CD4-positive, alpha-beta T cell treated with Interleukin-4 for 1 hour (primary cell): Measurements from ENCODE around the gene ZSCAN10.

Source experiments
- DNase-seq, 2 donors: peaks; one replicate each; pipeline ENCODE4 v3.0.0-alpha.2; 2020 to 2022

The ZSCAN10 gene

DNA sequence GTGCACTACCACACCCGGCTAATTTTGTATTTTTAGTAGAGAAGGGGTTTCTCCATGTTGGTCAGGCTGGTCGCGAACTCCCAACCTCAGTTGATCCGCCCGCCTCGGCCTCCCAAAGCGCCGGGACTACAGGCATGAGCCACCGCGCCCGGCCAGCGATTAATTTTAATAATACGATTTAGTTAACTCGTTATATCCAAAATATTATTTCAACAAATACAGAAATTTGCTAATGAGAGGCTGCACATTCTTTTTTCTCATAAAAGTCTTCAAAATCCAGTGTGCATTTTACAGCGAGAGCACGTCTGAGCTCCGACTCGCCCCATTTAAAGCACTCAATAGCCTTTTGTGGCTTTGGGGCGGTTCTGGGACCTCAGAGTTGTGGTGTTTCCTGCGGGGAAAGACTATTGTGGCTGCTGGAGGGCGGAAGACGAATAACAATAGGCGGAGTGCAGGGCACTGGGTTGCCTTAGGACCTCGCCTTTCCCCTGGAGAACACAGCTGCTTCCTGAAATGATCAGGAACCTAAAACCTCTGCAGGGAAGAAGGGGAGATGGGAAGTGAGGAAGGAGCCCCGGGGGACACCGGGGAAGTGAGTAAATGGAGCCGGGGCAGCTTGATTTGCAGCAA lies 2.9 kb upstream of the ZSCAN10 start:
- peak in 1 of 2 donors; percentile 44 for DNase-seq

DNA sequence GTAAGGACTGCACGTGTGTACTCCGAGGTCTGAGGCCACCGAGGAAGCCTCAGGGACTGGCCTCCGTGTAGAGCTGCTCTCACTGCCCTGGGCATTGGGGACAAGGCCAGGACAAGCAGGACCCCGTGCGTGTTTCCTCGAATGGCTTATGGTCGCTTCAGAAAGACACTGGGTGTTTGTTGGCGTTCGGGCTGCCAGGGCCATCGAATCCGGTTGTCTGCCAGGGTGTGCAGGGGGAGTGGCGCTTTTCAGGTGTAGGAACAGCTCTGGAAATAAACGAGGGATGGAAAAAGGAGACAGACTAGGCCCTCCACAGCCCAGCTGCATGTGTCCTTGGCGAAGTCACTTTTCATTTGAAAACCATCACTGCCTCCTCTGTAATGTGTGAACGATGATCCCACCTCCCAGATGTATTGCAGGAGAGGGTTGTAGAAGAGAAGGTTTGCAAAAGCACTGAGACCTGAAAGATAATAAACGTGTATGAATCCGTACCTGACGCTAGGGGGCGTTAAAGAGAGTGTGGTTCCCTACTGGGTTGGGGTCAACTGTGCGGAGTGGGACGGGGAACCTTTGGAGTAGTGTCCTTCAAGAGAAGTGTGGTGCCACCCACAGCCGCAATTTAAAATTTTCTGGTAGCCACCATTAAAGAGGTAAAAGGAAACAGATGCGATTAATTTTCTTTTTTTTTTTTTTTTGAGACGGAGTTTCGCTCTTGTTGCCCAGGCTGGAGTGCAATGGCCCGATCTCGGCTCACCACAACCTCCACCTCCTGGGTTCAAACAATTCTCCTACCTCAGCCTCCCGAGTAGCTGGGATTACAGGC lies 2.1 kb upstream of the ZSCAN10 start:
- peak; percentile 38 to 74 for DNase-seq

DNA sequence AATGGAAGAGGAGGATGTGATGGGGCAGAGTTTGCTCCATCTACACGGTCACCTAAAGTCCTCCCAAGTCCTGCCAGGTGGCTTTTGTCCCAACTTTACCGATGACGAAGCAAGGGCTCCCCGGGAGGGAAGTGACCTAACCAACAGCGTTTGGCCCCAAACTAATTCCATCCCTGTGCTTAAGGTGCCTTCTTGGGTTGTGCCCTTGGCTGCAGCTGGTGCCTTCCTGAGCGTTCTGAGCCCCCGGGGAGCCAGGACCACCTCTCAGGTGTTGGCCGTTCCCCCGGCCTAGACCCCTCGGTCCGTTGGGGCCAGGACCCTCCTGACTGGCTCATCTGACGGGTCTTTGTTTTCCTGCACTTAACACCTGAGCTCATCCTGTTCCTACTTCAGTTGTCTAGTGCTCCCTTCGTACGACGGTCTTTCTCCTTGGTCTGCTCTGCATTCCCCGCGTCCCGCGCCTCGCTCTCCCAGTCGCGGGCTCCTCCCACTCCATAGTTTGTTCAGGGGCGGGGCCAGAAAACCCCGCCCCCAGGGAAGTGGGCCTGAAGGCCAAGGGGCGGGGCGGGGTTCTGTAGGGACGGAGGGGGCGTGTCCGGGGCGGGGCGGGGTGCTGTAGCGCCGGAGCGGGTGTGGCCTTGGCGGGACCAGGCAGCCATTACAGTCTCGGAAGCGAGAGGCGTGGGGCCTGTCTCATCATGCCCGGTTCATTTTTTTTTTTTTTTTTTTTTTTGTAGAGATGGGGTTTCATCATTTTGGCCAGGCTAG lies 822 bp upstream of the ZSCAN10 start:
- DNase-seq = peak; percentile 94 to 95

DNA sequence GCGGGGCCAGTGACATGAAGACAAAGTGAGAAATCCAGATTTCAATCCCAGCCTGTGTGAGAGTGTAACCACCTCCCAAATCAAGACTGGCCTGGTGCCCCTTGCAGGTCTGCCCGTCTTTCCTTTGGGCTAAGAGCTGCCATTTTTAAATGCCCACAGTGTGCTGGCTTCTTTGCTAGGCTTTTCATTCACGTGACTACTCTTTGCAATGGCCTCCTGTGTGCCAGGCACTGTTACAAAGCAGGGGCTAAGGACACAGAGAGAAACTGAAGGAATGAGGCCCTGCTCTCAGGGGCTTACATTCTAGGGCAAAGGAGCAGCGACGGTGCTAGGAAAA lies 269 bp upstream of the ZSCAN10 start:
- no peak for DNase-seq

DNA sequence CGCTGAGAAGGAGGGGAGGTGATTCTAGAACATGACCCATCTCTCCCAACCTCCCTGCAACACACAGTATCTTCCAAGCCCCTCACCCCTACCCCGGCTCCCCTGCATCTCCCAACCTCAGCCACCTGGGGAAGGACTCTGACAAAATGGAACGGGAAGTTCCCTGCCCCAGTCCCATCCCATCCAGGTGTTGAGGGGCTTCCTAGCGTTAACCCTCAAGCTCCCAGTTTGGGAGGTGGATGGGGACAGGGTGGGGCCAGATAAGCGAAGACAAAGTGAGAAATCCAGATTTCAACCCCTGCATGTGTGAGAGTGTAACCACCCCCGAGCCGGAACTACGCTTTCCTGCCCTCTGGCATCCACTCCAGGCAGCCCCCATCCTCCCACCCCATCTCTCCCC lies 1.8 kb downstream of the ZSCAN10 start:
- no peak for DNase-seq

DNA sequence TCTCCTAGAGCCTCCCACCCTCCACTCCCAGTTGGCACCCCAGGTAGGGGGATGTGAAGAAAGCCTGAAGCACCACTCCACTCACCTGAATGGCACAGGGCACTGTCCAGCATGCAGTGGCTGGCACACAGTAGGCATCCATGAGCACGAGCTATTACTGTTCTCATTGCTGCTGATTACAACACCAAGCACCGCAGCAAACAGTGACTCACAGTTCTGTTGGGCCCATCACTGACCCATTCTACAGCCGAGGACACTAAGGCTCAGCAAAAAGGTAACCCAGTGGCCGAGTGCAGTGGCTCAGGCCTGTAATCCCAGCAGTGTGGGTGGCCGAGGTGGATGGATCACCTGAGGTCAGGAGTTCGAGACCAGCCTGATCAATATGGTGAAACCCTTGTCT lies 2.7 kb downstream of the ZSCAN10 start:
- no peak for DNase-seq

DNA sequence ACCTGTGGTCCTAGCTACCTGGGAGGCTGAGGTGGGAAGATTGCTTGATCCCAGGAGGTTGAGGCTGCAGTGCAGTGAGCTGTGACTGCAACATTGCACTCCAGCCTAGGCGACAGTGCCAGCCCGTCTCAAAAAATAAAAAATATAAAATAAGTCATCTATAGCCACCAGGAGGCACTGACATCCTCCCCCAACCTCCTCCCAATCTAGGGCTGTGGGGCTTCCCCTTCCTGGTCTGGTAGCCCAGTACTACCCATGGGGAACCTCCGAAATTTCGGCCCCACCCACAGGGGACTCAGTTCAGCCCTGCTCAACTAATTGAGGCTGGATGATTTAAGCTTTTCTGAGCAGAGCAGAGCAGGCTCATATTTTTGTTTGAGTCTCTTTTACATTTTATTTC lies 3.2 kb downstream of the ZSCAN10 start:
- peak; percentile 84 for DNase-seq

DNA sequence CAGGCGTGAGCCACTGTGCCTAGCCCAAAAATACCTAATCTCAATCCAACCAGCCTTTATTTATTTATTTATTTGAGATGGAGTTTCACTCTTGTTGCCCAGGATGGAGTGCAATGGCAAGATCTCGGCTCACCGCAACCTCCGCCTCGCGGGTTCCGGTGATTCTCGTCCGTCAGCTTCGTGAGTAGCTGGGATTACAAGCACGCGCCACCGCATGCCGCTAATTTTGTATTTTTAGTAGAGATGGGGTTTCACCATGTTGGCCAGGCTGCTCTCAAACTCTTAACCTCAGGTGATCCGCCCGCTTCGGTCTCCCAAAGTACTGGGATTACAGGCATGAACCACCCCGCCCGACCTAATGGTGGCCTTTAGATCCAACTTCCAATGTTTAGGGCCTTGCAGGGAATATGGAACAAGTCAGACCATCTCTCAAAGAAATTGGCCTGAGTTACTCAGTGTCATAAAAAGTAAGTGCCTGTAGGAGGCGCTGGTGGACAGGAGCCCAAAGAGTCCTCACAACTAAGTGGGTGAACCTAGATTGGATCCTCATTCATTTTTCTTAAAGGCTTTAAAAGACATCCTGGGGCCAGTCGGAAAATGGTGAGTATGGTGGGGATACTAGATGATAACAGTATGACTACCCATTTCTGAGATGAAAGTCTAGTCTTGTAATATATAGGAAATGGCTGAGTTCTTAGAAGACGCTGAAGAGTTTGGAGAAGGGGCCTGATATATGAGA lies 4.6 kb downstream of the ZSCAN10 start:
- peak; percentile 57 to 79 for DNase-seq

DNA sequence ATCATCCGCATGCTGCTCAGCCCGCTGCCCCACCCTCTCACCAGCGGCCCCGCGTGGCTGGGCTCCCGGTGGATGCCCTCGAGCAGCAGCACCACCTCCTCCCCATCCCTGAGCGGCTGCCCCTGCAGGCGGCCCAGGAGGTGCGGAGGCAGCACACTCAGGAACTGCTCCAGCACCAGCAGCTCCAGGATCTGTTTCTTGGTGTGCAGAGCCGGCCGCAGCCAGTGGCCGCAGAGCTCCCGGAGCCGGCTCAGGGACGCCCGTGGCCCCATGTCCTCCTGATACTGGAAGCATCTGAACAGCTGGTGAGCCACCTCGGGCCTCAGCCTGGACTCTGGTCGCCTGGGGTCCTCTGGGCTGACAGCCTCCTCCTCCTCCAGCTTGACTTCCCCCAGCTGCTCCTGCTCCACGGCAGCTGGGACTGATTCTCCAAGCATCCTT lies 6.6 kb downstream of the ZSCAN10 start:
- DNase-seq = no peak

DNA sequence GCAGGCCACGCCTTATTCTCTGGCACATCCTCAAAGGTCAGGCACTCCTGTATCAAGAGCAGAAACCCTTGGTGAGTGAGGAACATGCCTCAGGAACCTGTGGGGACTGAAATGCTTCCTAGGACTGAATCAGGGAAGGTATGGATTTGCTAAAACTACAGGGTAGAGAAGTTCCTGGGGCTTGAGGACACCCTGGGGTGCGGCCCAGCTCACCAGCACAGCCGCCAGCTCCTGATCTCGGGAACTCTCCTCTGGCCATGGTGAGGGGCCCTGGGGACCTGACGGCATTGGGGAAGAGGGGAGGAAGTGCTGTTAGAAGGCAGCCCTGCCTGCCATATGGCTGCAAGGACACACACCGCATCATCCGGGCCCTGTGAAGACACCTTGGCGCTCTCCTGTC lies 7.5 kb downstream of the ZSCAN10 start:
- DNase-seq = no peak

DNA sequence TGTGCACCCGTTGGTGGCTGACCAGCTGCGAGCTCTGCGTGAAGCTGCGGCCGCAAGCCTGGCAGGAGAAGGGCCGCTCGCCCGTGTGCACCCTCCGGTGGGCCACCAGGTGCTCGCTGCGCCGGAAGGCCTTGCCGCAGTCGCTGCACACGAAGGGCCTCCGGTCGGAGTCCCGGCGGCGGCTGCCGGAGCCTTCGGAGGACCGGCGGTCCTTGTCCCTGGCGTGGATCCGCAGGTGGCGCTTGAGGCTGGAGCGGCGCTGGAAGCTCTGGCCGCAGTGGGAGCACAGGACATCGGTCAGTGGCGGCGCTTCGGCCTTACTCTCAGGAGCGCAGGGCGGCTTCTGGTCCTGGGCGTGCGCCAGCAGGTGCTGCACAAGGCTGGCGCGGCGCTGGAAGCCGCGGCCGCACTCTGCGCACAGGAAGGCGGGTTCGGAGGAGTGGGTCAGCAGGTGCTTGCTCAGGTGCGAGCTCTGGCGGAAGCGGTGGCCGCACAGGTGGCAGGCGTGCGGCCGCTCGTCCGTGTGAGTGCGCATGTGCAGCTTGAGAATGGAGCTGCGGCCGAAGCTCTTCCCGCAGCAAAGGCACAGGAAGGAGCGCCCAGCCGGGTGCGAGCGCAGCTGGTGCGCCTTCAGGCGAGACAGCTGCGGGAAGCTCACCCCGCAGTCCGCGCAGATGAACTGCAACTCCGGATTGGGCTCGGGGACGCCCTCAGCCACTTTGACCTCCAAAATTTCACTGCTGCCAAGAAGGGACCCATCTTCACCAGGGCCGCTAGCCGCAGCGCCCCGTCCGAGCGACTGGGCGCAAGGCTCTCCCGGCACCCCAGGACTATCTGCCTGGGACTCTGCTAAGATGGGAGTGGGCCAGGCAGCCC lies 9.1 kb downstream of the ZSCAN10 start:
- DNase-seq = no peak

DNA sequence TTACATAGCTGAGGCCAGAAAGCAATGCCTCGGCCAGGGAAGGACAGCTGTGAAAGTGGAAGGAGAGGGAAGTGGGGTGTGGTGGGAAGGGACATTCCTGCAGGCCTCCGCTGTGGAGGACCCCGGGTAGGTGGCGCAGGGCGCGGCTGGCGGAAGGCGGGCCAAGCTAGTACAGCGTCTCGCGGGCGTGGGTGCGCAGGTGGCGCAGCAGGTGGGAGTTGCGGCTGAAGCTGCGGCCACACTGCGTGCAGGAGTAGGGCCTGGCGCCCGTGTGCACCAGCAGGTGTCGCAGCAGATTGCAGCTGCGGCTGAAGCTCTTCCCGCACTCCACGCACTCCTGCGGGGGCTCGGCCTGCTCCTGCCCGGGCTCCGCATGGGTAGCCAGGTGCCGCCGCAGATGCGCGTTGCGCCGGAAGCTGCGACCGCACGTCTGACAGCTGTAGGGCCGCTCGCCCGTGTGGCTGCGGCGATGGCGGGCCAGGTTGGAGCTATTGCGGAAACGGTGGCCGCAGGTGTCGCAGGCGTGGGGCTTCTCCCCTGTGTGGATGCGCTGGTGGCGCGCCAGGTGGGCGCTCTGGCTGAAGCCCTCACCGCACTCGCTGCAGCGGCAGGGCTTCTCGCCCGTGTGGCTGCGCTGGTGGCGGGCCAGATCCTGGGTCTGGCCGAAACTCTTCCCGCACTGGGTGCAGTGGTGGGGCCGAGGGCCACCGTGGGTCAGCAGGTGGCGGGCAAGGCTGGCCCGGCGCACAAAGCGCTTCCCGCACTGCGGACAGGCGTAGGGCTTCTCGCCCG lies 10.0 kb downstream of the ZSCAN10 start:
- no peak for DNase-seq

DNA sequence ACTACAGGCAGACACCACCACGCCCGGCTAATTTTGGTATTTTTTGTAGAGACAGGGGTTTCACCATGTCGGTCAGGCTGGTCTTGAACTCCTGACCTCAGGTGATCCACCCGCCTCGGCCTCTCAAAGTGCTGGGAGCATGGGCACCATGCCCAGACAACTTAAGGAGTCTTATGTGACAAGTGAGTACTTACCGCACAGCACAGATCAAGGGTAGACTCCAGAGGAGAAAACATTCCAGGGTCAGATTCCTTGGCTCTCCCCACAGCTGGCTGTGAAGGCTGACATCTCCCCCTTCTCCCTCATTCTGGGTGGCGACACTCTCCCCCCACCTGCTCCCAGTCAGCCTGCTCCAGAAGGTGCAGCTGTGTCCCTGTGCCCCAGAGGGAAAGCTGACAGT lies 10.6 kb downstream of the ZSCAN10 start:
- no peak for DNase-seq

DNA sequence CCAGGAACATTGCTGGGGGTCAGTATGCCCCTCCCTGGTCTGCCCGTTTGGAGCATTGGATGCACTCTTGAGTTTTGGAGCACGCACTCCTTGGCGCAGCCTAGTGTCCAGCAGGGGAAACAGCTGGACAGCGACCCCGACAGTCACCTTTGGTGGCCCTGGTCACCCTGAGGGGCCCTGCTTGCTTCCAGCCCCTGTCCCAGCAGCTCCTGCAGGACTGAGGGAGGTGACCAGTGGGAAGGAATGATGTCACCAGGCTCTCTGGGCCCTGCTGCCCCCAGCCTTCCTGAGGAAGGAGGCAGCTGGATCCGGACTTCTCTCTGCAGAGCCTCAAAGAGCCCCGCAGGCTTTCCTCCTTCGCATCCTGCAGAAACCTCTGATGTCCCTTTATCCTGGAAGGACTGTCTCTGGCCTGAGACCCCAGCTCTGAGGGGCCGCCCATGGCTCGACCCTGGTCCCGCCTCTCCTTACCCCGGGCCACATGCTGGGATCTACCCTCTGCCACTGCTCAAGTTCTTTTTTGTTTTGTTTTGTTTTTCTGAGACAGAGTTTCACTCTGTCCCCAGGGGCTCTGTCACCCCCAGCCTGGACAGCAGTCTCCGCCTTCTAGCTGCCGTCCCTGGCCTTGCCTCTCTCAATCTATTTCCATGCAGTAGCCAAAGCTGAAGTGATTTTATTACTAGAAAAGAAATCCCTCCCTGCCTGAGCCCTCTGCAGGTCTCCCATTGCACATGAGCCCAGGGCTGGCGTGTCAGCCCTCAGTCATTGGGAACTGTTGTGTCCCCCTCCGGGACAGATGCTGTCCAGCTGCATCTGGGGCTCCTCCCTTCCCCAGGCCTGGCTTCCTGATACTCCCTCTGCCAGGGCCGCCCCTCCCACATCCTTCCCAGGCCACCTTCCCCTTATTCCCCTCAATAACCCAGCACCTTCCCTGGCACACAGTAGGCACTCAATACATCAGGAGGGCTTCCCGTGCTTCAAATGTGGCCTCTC lies 11.6 kb downstream of the ZSCAN10 start:
- DNase-seq = no peak

DNA sequence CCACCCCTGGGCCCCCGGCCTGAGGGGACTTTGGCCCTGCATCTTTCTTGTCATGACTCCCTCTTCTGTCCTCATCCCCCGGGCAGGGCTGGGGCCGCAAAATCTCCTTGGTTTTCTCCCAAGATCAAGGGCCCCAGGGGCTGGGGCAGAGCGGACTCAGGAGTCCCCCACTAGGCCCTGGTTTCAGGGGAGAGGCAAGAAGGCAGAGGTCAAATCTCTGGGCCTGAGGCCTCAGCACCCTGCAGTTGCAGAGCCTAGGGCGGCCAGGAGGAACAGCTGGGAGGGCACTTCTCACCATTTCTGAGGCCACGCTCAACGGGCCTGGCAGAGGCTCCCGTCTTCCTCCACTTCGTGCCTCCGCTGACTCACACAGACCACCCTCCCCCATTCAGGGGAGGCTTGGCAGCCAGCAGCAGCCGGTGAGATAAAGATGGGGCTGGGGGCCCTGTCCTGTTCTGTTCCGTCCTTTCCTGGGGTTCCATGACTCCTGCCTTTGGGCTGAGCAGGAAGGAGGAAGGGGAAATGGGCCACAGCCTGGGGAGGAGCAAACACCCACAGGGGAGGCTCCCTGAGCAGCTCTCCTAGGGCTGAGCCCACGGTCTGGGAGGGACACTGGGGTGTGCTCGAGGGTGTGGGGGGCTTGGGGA lies 12.4 kb downstream of the ZSCAN10 start:
- no peak for DNase-seq

DNA sequence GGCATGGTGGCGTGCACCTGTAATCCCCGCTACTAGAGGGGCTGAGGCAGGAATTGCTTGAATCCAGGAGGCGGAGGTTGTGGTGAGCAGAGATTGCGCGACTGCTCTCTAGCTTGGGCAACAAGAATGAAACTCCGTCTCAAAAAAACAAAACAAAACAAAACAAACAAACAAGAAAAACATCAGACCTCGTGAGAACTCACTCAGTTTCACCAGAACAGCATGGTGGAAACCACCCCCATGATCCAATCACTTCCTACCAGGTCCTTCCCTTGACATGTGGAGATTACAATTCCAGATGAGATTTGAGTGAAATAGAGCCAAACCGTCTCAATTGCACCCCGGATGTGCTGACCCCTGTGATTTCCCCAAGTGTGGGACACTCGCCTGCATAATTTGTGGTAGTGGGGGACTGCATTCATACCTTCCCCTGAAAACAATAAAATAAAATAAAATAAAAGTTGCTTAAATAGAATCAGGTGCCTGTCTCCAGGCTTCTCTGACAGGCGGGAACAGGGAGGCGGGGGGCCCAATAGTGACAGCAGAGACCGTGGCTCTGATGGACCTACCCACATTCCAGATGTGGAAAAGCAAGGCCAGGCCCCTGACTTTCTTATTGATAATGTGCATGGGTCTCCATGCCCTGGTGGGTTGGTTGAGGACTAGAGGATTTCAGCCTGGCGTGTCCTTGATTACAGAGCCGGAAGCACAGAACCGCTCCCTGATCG lies 13.1 kb downstream of the ZSCAN10 start:
- DNase-seq = no peak

DNA sequence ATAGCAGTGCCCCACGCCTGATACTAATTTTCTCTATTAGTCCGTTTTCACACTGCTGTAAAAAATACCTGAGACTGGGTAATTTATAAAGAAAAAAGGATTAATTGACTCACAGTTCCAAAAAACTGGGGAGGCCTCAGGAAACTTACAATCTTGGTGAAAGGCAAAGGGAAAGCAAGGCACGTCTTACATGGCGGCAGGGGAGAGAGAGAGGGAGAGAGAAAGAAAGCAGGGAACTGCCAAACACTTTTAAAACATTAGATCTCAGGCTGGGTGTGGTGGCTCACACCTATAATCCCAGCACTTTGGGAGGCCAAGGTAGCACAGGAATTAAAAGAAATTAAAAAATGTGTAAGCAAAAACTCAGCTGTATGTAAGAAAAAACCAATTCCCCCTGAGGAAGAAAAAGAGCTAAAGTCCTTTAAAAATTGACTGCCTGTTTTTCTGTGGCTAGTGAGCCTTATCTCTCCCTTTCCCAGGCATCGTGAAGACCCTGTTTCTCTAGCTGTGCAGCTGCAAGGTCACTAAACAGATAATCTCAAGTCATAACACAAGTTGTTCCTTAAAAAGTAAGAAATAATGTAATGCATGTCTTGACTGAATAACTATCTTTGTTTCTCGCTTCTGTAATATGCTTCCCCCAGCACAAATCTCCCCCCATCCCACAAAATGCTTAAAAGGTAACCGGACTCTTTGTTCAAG lies 14.0 kb downstream of the ZSCAN10 start:
- no peak for DNase-seq

DNA sequence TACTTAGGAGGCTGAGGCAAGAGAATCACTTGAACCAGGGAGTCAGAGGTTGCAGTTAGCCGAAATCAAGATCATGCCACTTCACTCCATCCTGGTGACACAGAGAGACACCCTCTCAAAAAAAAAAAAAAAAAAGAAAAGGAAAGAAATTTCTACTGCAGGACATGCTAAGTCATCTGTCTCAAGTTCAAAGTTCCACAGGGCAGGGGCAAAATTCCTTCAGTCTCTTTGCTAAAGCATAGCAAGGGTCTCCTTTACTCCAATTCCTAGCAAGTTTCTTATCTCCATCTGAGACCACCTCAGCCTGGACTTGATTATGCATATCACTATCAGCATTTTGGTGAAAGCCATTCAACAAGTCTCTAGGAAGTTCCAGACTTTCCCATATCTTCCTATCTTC lies 14.6 kb downstream of the ZSCAN10 start:
- DNase-seq = no peak
